B cell (primary cell): ENCODE measurements around the gene PSMA2.

Experiments used
- CTCF ChIP-seq: fragments of 200-600 bp; IDR thresholded peaks from one replicate; pipeline ENCODE4 v1.8.0; 2022; ENCODE audit warnings: antibody characterized with exemption, mild to moderate bottlenecking
- EZH2 ChIP-seq: IDR thresholded peaks from 2 replicates; pipeline ENCODE4 v1.6.1; 2012; ENCODE audit warnings: borderline replicate concordance, low read depth, mild to moderate bottlenecking, moderate library complexity, low read length; ENCODE audit not compliant: insufficient read depth, poor library complexity, severe bottlenecking

- TF ChIP-seq EZH2 (no peak), CTCF (no peak)
Measured at GRCh38 chr7:42939457-42940240, 7.7 kb upstream of the PSMA2 start.
